HG03521 (cell line): ENCODE results near the gene EFEMP2.
"Not testable (repeated sequence)": the region's sequence is repeated elsewhere in the genome, so short reads cannot be mapped to it uniquely, and the experiment has no call there.

Experiments used
- ATAC-seq: cut with Tn5 transposase; IDR thresholded peaks from one replicate; pipeline ENCODE4 v1.9.1; 2021; ENCODE audit warnings: mild to moderate bottlenecking, moderate library complexity; ENCODE audit not compliant: unreplicated experiment

The EFEMP2 gene

GRCh38 chr11:65900899-65901180 lies 28.2 kb upstream of the EFEMP2 start:
- no peak for ATAC-seq

- peak; percentile 73 for ATAC-seq
Measured at GRCh38 chr11:65900125-65900898, 27.7 kb upstream of the EFEMP2 start, which contains the start of gene FOSL1. Gene FOSL1, minus strand, starts transcription at chr11:65900388. Its CDS starts 49 bp downstream, at chr11:65900339.

- ATAC-seq = no peak
Measured at GRCh38 chr11:65899356-65900124, 26.9 kb upstream of the EFEMP2 start.

- ATAC-seq = no peak
Measured at GRCh38 chr11:65898656-65899355, 26.2 kb upstream of the EFEMP2 start.

- no peak for ATAC-seq
Measured at GRCh38 chr11:65897020-65897471, 24.4 kb upstream of the EFEMP2 start.

- ATAC-seq = no peak
Measured at GRCh38 chr11:65896034-65896999, 23.7 kb upstream of the EFEMP2 start.

GRCh38 chr11:65895482-65895981 lies 22.9 kb upstream of the EFEMP2 start:
- no peak for ATAC-seq

- ATAC-seq = no peak
Measured at GRCh38 chr11:65894034-65894591, 21.5 kb upstream of the EFEMP2 start.

- no peak for ATAC-seq
Measured at GRCh38 chr11:65892661-65893317, 20.2 kb upstream of the EFEMP2 start.

- not testable (repeated sequence) for ATAC-seq
Measured at GRCh38 chr11:65892137-65892540, 19.5 kb upstream of the EFEMP2 start.

GRCh38 chr11:65891219-65892136 lies 18.9 kb upstream of the EFEMP2 start:
- ATAC-seq = no peak

GRCh38 chr11:65890324-65891218 lies 18.0 kb upstream of the EFEMP2 start, which contains the start of gene CCDC85B:
Gene CCDC85B, plus strand, starts transcription at chr11:65890673. Its CDS starts 111 bp downstream, at chr11:65890784.
- peak; percentile 53 for ATAC-seq

GRCh38 chr11:65888163-65888814 lies 15.7 kb upstream of the EFEMP2 start, which contains the start of gene FIBP:
Gene FIBP, minus strand, starts transcription at chr11:65888471. Its CDS starts 53 bp downstream, at chr11:65888418.
- peak; percentile 51 for ATAC-seq

GRCh38 chr11:65887723-65888162 lies 15.1 kb upstream of the EFEMP2 start:
- ATAC-seq = no peak

- ATAC-seq = no peak
Measured at GRCh38 chr11:65886826-65887722, 14.5 kb upstream of the EFEMP2 start.
